Panc1 (cell line): ENCODE measurements around the gene CLIC4. TPM values are rescaled to one million over a fixed set of nuclear protein-coding genes. Genes with fewer than 3 reads are reported as not detected.

ENCODE experiments used
- ATAC-seq: fragments of 200-7000 bp; cut with Tn5 transposase; 2 replicates; pipeline ENCODE4 v1.9.1; 2020; ENCODE audit warnings: mild to moderate bottlenecking, moderate library complexity
- BruUV-seq: library from RNA; stranded (reverse); fragments of 400-500 nt; replicated peaks from 2 replicates; lab custom pipeline; 2021; lab: Mats Ljungman, UMichigan
- CTCF ChIA-PET: fragments of 300-600 bp; sonication (Branson Sonifier 250); formaldehyde crosslinking; loops from one replicate; lab custom pipeline; 2022; ENCODE audit warnings: antibody characterized with exemption; lab: Charles Lee
- POLR2A ChIA-PET: fragments of 300-600 bp; sonication (Branson Sonifier 250); formaldehyde crosslinking; loops from one replicate; lab custom pipeline; 2022; ENCODE audit warnings: antibody characterized with exemption; lab: Charles Lee
- DNase-seq: peaks from one replicate; pipeline ENCODE4 v3.0.0-alpha.2; 2010; ENCODE audit warnings: low read depth, low spot score
- H3K27ac ChIP-seq: 2 replicates; pipeline ENCODE4 v1.5.1; 2011; ENCODE audit warnings: mild to moderate bottlenecking, low read length, inconsistent platforms
- H3K27me3 ChIP-seq: fragments of 200-500 bp; sonication (Bioruptor generic); 2 replicates; pipeline ENCODE4 v1.6.0; 2014; ENCODE audit warnings: low read length, inconsistent platforms; ENCODE audit not compliant: control insufficient read depth, insufficient read depth
- H3K36me3 ChIP-seq: fragments of 200-500 bp; sonication (Bioruptor generic); 2 replicates; pipeline ENCODE4 v1.5.1; 2014; ENCODE audit warnings: inconsistent platforms, mild to moderate bottlenecking, low read length, moderate library complexity; ENCODE audit not compliant: control insufficient read depth, insufficient read depth
- H3K4me1 ChIP-seq: 2 replicates; pipeline ENCODE4 v1.5.1; 2011; ENCODE audit warnings: inconsistent platforms, mild to moderate bottlenecking, low read length, moderate library complexity; ENCODE audit not compliant: control insufficient read depth, insufficient read depth
- H3K4me3 ChIP-seq, 2 experiments: 2 replicates each; pipeline ENCODE4 v1.5.1; 2011 to 2012; ENCODE audit warnings: low read depth in 2 of 2, low read length in 2 of 2, mild to moderate bottlenecking in 2 of 2, inconsistent platforms in 1 of 2, moderate library complexity in 1 of 2
- H3K9me3 ChIP-seq: fragments of 200-500 bp; sonication (Bioruptor generic); 2 replicates; pipeline ENCODE4 v1.5.1; 2014; ENCODE audit warnings: low read depth, mild to moderate bottlenecking, inconsistent platforms, low read length, moderate library complexity; ENCODE audit not compliant: control insufficient read depth, insufficient read depth
- CTCF ChIP-seq: fragments of 450-650 bp; IDR thresholded peaks from 2 replicates; pipeline ENCODE4 v1.5.1; 2017; ENCODE audit warnings: mild to moderate bottlenecking
- POLR2AphosphoS5 ChIP-seq: IDR thresholded peaks from 2 replicates; pipeline ENCODE4 v1.6.1; 2012; ENCODE audit warnings: mild to moderate bottlenecking, low read depth, low read length, moderate library complexity
- REST ChIP-seq, 2 experiments: IDR thresholded peaks; 2 replicates each; pipeline ENCODE4 v1.6.1; 2011 to 2012; ENCODE audit warnings: low read depth in 2 of 2, control low read depth in 1 of 2, low read length in 1 of 2, mild to moderate bottlenecking in 1 of 2, moderate library complexity in 1 of 2; ENCODE audit not compliant: insufficient read depth in 1 of 2
- SIN3A ChIP-seq: IDR thresholded peaks from 2 replicates; pipeline ENCODE4 v1.6.1; 2012; ENCODE audit warnings: low read depth, mild to moderate bottlenecking, low read length, moderate library complexity, borderline replicate concordance; ENCODE audit not compliant: insufficient read depth
- TCF7L2 ChIP-seq: IDR thresholded peaks from 2 replicates; pipeline ENCODE4 v1.6.1; 2011; ENCODE audit warnings: mild to moderate bottlenecking, low read depth, low read length, inconsistent platforms
- in situ Hi-C: cut with HindIII; loops from 2 replicates; pipeline ENCODE4 v1.10.0; 2016; ENCODE audit warnings: low sequenced_read_pairs, low pct_unique_long_range_greater_than_20kb
- intact Hi-C: fragments of 100-400 bp; cut with micrococcal nuclease; formaldehyde crosslinking; loops from one replicate; pipeline ENCODE4 v1.10.0; 2022; ENCODE audit not compliant: unreplicated experiment
- total RNA-seq: library from RNA; stranded (reverse); gene quantifications from one replicate; pipeline ENCODE4 v1.2.1, GENCODE V29; 2021; ENCODE audit not compliant: unreplicated experiment

Gene CLIC4
- total RNA-seq, 1 experiment from 2014 or later = 123 TPM

- Histone ChIP-seq H3K27me3 (no peaks in the 10 kb centered on the region), H3K4me1 (peaks cover 3% of the 10 kb centered on the region; the same call in 1 of the 2 replicates), H3K27ac (0 out of 2 replicates have a peak overlapping the region, but pooled peaks have one; percentile 18), H3K4me3 (peak overlapping the region; percentile 52 to 64), H3K9me3 (no peaks in the 10 kb centered on the region), H3K36me3 (no peaks in the 10 kb centered on the region; the same call in 1 of the 2 replicates)
- ChIA-PET POLR2A (no interaction called here), CTCF (interaction anchor here (0.9 to 1.1 kb wide), 3 partner anchors 61 to 363 kb away, joined by 3 to 21 read pairs (median 5); no protein-coding TSS in a partner anchor)
- DNase-seq (peak; percentile 66), ATAC-seq (peak; percentile 94)
- intact Hi-C loops = loop anchor here (2.0 to 5.0 kb wide), 2 partner anchors 253 to 359 kb away; no protein-coding TSS in a partner anchor
- no TSS peak for BruUV-seq
- in situ Hi-C loops = no loop called here
- TF ChIP-seq POLR2AphosphoS5 (peak; percentile 39; the same call in 1 of the 2 replicates), CTCF (peak; percentile 96), TCF7L2 (no peak; the same call in 1 of the 2 replicates), SIN3A (peak; percentile 34), REST (IDR thresholded peaks at IDR 0.05; ENCODE audit: insufficient read depth in 1 of 2, low read depth in 2 of 2, low read length in 1 of 2) (no peak)
These were observed 103.0 kb downstream of the CLIC4 start for GRCh38 chr1:24847995-24848881.

- no TSS peak for BruUV-seq
- peak; percentile 56 for ATAC-seq
- no peak overlapping the region for H3K27ac ChIP-seq
- peak; percentile 38 for DNase-seq
- H3K9me3 ChIP-seq = no peaks in the 10 kb centered on the region
- POLR2A ChIA-PET = no interaction called here
- TF ChIP-seq CTCF (peak; percentile 82), SIN3A (no peak)
- H3K4me3 ChIP-seq = no peak overlapping the region
- H3K36me3 ChIP-seq = no peaks in the 10 kb centered on the region
- CTCF ChIA-PET = interaction anchor here (0.6 to 1.1 kb wide), 5 partner anchors 78 to 442 kb away, joined by 4 to 21 read pairs (median 11); no protein-coding TSS in a partner anchor
- in situ Hi-C loops (no loop called here), intact Hi-C loops (loop anchor here (2.0 to 5.0 kb wide), 2 partner anchors 251 to 358 kb away; no protein-coding TSS in a partner anchor)
- no peaks in the 10 kb centered on the region for H3K27me3 ChIP-seq
- peaks cover 3% of the 10 kb centered on the region; the same call in 1 of the 2 replicates for H3K4me1 ChIP-seq
These were observed 104.5 kb downstream of the CLIC4 start for GRCh38 chr1:24849672-24850295.
